Right atrium auricular region (tissue), 2 donors: ENCODE results near the gene SPESP1. TPM values are rescaled to one million over a fixed set of nuclear protein-coding genes. Genes with fewer than 3 reads are reported as not detected.

Experiments used
- DNase-seq: peaks from one replicate; pipeline ENCODE4 v3.0.0-alpha.2; 2019; ENCODE audit warnings: low spot score
- H3K27ac ChIP-seq, 2 donors: fragments of 200-600 bp; sonication (generic); 1 replicate in 1 of 2; 2 replicates in 1 of 2; pipeline ENCODE4 v1.5.1; 2016 to 2019
- H3K27me3 ChIP-seq, 2 donors: fragments of 200-600 bp; sonication (generic); one replicate each; pipeline versions ENCODE4 v1.5.1 to v1.6.0; 2017 to 2019
- H3K36me3 ChIP-seq: fragments of 200-600 bp; sonication (generic); one replicate; pipeline ENCODE4 v1.5.1; 2016
- H3K4me1 ChIP-seq, 2 donors: fragments of 200-600 bp; sonication (generic); one replicate each; pipeline versions ENCODE4 v1.5.1 to v1.6.0; 2017 to 2019
- H3K4me3 ChIP-seq, 2 donors: fragments of 200-600 bp; sonication (generic); 1 replicate in 1 of 2; 2 replicates in 1 of 2; pipeline ENCODE4 v1.5.1; 2017 to 2019; ENCODE audit warnings: mild to moderate bottlenecking in 1 of 2, moderate library complexity in 1 of 2
- H3K9me3 ChIP-seq, 2 donors: fragments of 200-600 bp; sonication (generic); one replicate each; pipeline ENCODE4 v1.5.1; 2019
- CTCF ChIP-seq, 2 donors: fragments of 200-600 bp; sonication (generic); IDR thresholded peaks; one replicate each; pipeline ENCODE4 v1.5.1; 2019; ENCODE audit warnings: antibody characterized with exemption in 2 of 2
- total RNA-seq, 2 donors: library from RNA; depleted of rRNA; stranded (reverse); fragments of >200 nt; gene quantifications; one replicate each; pipeline ENCODE4 v1.1.0, GENCODE V29; 2016

The SPESP1 gene
- total RNA-seq, 2 donors from 2014 or later: 4.8 to 7.2 TPM

GRCh38 chr15:68979006-68979405 lies 48.7 kb downstream of the SPESP1 start:
- no peak for TF ChIP-seq CTCF (IDR thresholded peaks at IDR 0.05)
- Histone ChIP-seq H3K9me3 (peaks cover 0 to 9% of the 10 kb centered on the region in 2 donors), H3K27me3 (no peaks in the 10 kb centered on the region), H3K36me3 (no peaks in the 10 kb centered on the region), H3K4me1 (no peaks in the 10 kb centered on the region), H3K4me3 (no peak overlapping the region), H3K27ac (no peak overlapping the region)
- DNase-seq: no peak

GRCh38 chr15:68979816-68980215 lies 49.5 kb downstream of the SPESP1 start:
- DNase-seq: no peak
- no peak for TF ChIP-seq CTCF (IDR thresholded peaks at IDR 0.05)

GRCh38 chr15:68980786-68981185 lies 50.5 kb downstream of the SPESP1 start:
- H3K4me3 ChIP-seq: no peak overlapping the region
- H3K27ac ChIP-seq: no peak overlapping the region
- no peaks in the 10 kb centered on the region for H3K27me3 ChIP-seq
- TF ChIP-seq CTCF (IDR thresholded peaks at IDR 0.05): no peak
- no peaks in the 10 kb centered on the region for H3K4me1 ChIP-seq
- no peak for DNase-seq
- H3K9me3 ChIP-seq: peaks cover 0 to 9% of the 10 kb centered on the region in 2 donors
- H3K36me3 ChIP-seq: no peaks in the 10 kb centered on the region

More at GRCh38 chr15:68979816-68980215, 49.5 kb downstream of the SPESP1 start:
- no peaks in the 10 kb centered on the region for H3K27me3 ChIP-seq
- peaks cover 0 to 9% of the 10 kb centered on the region in 2 donors for H3K9me3 ChIP-seq
- no peak overlapping the region for H3K27ac ChIP-seq
- H3K4me1 ChIP-seq: no peaks in the 10 kb centered on the region
- H3K4me3 ChIP-seq: no peak overlapping the region
- H3K36me3 ChIP-seq: no peaks in the 10 kb centered on the region

GRCh38 chr15:68981941-68982340 lies 51.6 kb downstream of the SPESP1 start:
- H3K27ac ChIP-seq: no peak overlapping the region
- TF ChIP-seq CTCF (IDR thresholded peaks at IDR 0.05): no peak

GRCh38 chr15:68982976-68983563 lies 52.7 kb downstream of the SPESP1 start:
- Histone ChIP-seq H3K27me3 (no peaks in the 10 kb centered on the region), H3K36me3 (no peaks in the 10 kb centered on the region), H3K4me3 (no peak overlapping the region), H3K9me3 (no peaks in the 10 kb centered on the region), H3K4me1 (no peaks in the 10 kb centered on the region), H3K27ac (no peak overlapping the region)
- DNase-seq: no peak
- no peak for TF ChIP-seq CTCF (IDR thresholded peaks at IDR 0.05)

More at GRCh38 chr15:68981941-68982340, 51.6 kb downstream of the SPESP1 start:
- DNase-seq: no peak
- H3K4me1 ChIP-seq: no peaks in the 10 kb centered on the region
- H3K27me3 ChIP-seq: no peaks in the 10 kb centered on the region
- peaks cover 0 to 5% of the 10 kb centered on the region in 2 donors for H3K9me3 ChIP-seq
- H3K36me3 ChIP-seq: no peaks in the 10 kb centered on the region
- H3K4me3 ChIP-seq: no peak overlapping the region

GRCh38 chr15:68983961-68984481 lies 53.7 kb downstream of the SPESP1 start:
- no peaks in the 10 kb centered on the region for H3K9me3 ChIP-seq
- no peaks in the 10 kb centered on the region for H3K36me3 ChIP-seq
- no peak overlapping the region for H3K27ac ChIP-seq
- TF ChIP-seq CTCF (IDR thresholded peaks at IDR 0.05): no peak
- DNase-seq: no peak
- H3K4me3 ChIP-seq: no peak overlapping the region
- H3K27me3 ChIP-seq: no peaks in the 10 kb centered on the region
- H3K4me1 ChIP-seq: no peaks in the 10 kb centered on the region
